HEK293 (cell line): ENCODE measurements around the gene BET1L.

Experiments
- CTCF ChIA-PET: fragments of 350-600 bp; formaldehyde crosslinking; extraction: SDS; loops from one replicate; lab custom pipeline; 2021; ENCODE audit warnings: antibody characterized with exemption; lab: Yijun Ruan, JAX
- POLR2A ChIA-PET: fragments of 300-600 bp; formaldehyde crosslinking; extraction: SDS; loops from one replicate; lab custom pipeline; 2020; ENCODE audit warnings: antibody characterized with exemption, inconsistent platforms; lab: Yijun Ruan, JAX
- H3K27ac ChIP-seq: fragments of 200-500 bp; sonication (Bioruptor generic); 2 replicates; pipeline ENCODE4 v1.5.1; 2014; ENCODE audit warnings: low read depth, low read length, control low read depth, inconsistent platforms; ENCODE audit errors: extremely low read depth
- H3K36me3 ChIP-seq, 2 experiments: fragments of 200-500 bp in 1 of 2; sonication (Bioruptor generic) in 1 of 2; 1 replicate in 1 of 2; 2 replicates in 1 of 2; pipeline ENCODE4 v1.5.1; 2014 to 2017; ENCODE audit warnings: inconsistent platforms in 2 of 2, low read length in 2 of 2; ENCODE audit not compliant: control insufficient read depth in 2 of 2, insufficient read depth in 1 of 2
- H3K4me1 ChIP-seq: fragments of 200-500 bp; sonication (Bioruptor generic); 2 replicates; pipeline ENCODE4 v1.5.1; 2014; ENCODE audit warnings: mild to moderate bottlenecking, low read length, inconsistent platforms; ENCODE audit not compliant: control insufficient read depth, insufficient read depth
- H3K4me3 ChIP-seq: 2 replicates; pipeline ENCODE4 v1.5.1; 2011; ENCODE audit warnings: low read depth, mild to moderate bottlenecking, control low read depth, low read length, moderate library complexity
- H3K9me3 ChIP-seq: fragments of 200-500 bp; sonication (Bioruptor generic); 2 replicates; pipeline ENCODE4 v1.5.1; 2014; ENCODE audit warnings: low read depth, low read length, inconsistent platforms; ENCODE audit not compliant: control insufficient read depth, insufficient read depth
- IKZF3 ChIP-seq: fragments of 450-650 bp; IDR thresholded peaks from 2 replicates; pipeline ENCODE4 v1.5.0; 2018; ENCODE audit warnings: missing biosample characterization, mild to moderate bottlenecking, missing genetic modification characterization, moderate library complexity
- PRDM2 ChIP-seq: fragments of 450-650 bp; formaldehyde crosslinking; IDR thresholded peaks from 2 replicates; pipeline ENCODE4 v1.5.1; 2016; ENCODE audit warnings: missing biosample characterization, missing genetic modification characterization, borderline replicate concordance
- YY2 ChIP-seq: fragments of 450-650 bp; formaldehyde crosslinking; IDR thresholded peaks from 2 replicates; pipeline ENCODE4 v1.5.1; 2016; ENCODE audit warnings: missing biosample characterization, missing genetic modification characterization
- ZBTB17 ChIP-seq: fragments of 450-650 bp; formaldehyde crosslinking; IDR thresholded peaks from 2 replicates; pipeline ENCODE4 v1.5.1; 2016; ENCODE audit warnings: missing biosample characterization, missing genetic modification characterization
- ZFP3 ChIP-seq: fragments of 450-650 bp; formaldehyde crosslinking; IDR thresholded peaks from 2 replicates; pipeline ENCODE4 v1.5.1; 2016; ENCODE audit warnings: low read depth, missing biosample characterization, missing genetic modification characterization
- ZNF112 ChIP-seq: fragments of 450-650 bp; formaldehyde crosslinking; IDR thresholded peaks from 2 replicates; pipeline ENCODE4 v1.5.0; 2017; ENCODE audit warnings: missing biosample characterization, missing genetic modification characterization
- ZNF157 ChIP-seq: fragments of 450-650 bp; formaldehyde crosslinking; IDR thresholded peaks from 2 replicates; pipeline ENCODE4 v1.5.1; 2016; ENCODE audit warnings: missing biosample characterization, missing genetic modification characterization
- ZNF184 ChIP-seq: fragments of 450-650 bp; IDR thresholded peaks from 2 replicates; pipeline ENCODE4 v1.5.1; 2018; ENCODE audit warnings: missing biosample characterization, mild to moderate bottlenecking, missing genetic modification characterization
- ZNF274 ChIP-seq, 2 experiments: fragments of 200-500 bp in 1 of 2; fragments of 450-650 bp in 1 of 2; sonication (Bioruptor generic) in 1 of 2; formaldehyde crosslinking in 1 of 2; IDR thresholded peaks; 2 replicates each; pipeline versions ENCODE4 v1.5.1 to v1.6.1; 2014 to 2016; ENCODE audit warnings: borderline replicate concordance in 1 of 2, inconsistent platforms in 1 of 2, low read length in 1 of 2, missing biosample characterization in 1 of 2, missing genetic modification characterization in 1 of 2
- ZNF354C ChIP-seq: fragments of 450-650 bp; formaldehyde crosslinking; IDR thresholded peaks from 2 replicates; pipeline ENCODE4 v1.5.1; 2016; ENCODE audit warnings: missing biosample characterization, missing genetic modification characterization, low read depth, borderline replicate concordance
- ZNF366 ChIP-seq: fragments of 450-650 bp; formaldehyde crosslinking; conservative IDR thresholded peaks from 2 replicates; pipeline ENCODE4 v1.5.1; 2016; ENCODE audit warnings: missing biosample characterization, missing genetic modification characterization
- ZNF707 ChIP-seq: fragments of 450-650 bp; formaldehyde crosslinking; IDR thresholded peaks from 2 replicates; pipeline ENCODE4 v1.5.1; 2016; ENCODE audit warnings: missing biosample characterization, missing genetic modification characterization
- ZNF777 ChIP-seq: fragments of 450-650 bp; formaldehyde crosslinking; IDR thresholded peaks from 2 replicates; pipeline ENCODE4 v1.5.1; 2017; ENCODE audit warnings: missing biosample characterization, missing genetic modification characterization, borderline replicate concordance
- TF ChIP-seq, protein P1 (sequence below): fragments of 450-650 bp; formaldehyde crosslinking; IDR thresholded peaks from 2 replicates; pipeline ENCODE4 v1.5.1; 2016; ENCODE audit warnings: missing biosample characterization, missing genetic modification characterization
- TF ChIP-seq, protein P2 (sequence below): fragments of 450-650 bp; formaldehyde crosslinking; IDR thresholded peaks from 2 replicates; pipeline ENCODE4 v1.5.1; 2017; ENCODE audit warnings: missing biosample characterization, missing genetic modification characterization

Gene BET1L

GRCh38 chr11:207208-207862 lies at the start of gene BET1L, which contains the start of gene RIC8A (continued):
- no peak for TF ChIP-seq PRDM2 (tag by site-specific recombination)
- TF ChIP-seq ZNF184 = no peak
- no peak for TF ChIP-seq ZNF707
- TF ChIP-seq ZNF112 (tag by site-specific recombination) = no peak
- peak; percentile 45; the same call in 1 of the 2 replicates for TF ChIP-seq YY2
- TF ChIP-seq, protein P1, sequence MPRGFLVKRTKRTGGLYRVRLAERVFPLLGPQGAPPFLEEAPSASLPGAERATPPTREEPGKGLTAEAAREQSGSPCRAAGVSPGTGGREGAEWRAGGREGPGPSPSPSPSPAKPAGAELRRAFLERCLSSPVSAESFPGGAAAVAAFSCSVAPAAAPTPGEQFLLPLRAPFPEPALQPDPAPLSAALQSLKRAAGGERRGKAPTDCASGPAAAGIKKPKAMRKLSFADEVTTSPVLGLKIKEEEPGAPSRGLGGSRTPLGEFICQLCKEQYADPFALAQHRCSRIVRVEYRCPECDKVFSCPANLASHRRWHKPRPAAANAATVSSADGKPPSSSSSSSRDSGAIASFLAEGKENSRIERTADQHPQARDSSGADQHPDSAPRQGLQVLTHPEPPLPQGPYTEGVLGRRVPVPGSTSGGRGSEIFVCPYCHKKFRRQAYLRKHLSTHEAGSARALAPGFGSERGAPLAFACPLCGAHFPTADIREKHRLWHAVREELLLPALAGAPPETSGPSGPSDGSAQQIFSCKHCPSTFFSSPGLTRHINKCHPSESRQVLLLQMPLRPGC (tag by site-specific recombination) = no peak
- no peak for TF ChIP-seq ZNF157 (tag by site-specific recombination)
- no peak for TF ChIP-seq ZNF777 (tag by site-specific recombination)
- TF ChIP-seq ZNF354C (tag by site-specific recombination) = no peak
- no peak for TF ChIP-seq IKZF3 (tag by site-specific recombination)
- no peak for TF ChIP-seq ZFP3 (tag by site-specific recombination)
- TF ChIP-seq ZNF274 (IDR thresholded peaks at IDR 0.05; ENCODE audit: low read length) = no peak
- TF ChIP-seq ZNF274 (tag by site-specific recombination; IDR thresholded peaks at IDR 0.05; ENCODE audit: borderline replicate concordance) = no peak
- TF ChIP-seq, all 188 proteins: peak for 26

DNA sequence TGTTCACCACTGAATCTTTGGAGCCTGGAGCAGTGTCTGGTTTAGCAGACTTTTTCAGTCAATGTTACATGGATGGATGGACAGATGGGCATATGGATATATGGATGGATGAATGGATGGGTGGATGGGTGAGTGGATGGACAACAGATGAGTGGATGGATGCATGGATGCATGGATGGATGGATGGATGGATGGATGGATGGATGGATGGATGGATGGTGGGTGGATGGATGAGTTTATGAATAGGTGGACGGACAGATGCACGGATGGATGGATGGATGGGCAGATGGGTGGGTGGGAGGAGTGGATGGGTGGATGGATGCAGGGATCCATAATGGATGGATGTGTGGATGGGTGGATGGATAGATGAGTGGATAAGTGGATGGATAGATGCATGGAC lies 48.6 kb upstream of the BET1L start:
- no peaks in the 10 kb centered on the region for H3K9me3 ChIP-seq
- no peaks in the 10 kb centered on the region for H3K4me1 ChIP-seq
- H3K4me3 ChIP-seq = no peak overlapping the region
- CTCF ChIA-PET = interaction anchor here (0.9 kb wide), 1 partner anchor 12 kb away, joined by 3 read pairs; no protein-coding TSS in a partner anchor
- no peak overlapping the region for H3K27ac ChIP-seq
- TF ChIP-seq, protein P2, sequence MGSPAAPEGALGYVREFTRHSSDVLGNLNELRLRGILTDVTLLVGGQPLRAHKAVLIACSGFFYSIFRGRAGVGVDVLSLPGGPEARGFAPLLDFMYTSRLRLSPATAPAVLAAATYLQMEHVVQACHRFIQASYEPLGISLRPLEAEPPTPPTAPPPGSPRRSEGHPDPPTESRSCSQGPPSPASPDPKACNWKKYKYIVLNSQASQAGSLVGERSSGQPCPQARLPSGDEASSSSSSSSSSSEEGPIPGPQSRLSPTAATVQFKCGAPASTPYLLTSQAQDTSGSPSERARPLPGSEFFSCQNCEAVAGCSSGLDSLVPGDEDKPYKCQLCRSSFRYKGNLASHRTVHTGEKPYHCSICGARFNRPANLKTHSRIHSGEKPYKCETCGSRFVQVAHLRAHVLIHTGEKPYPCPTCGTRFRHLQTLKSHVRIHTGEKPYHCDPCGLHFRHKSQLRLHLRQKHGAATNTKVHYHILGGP (tag by site-specific recombination) = no peak
- TF ChIP-seq ZNF366 = peak; percentile 97
- TF ChIP-seq ZBTB17 (tag by site-specific recombination) = peak; percentile 93
- POLR2A ChIA-PET = no interaction called here
- H3K36me3 ChIP-seq = peaks cover 0 to 32% of the 10 kb centered on the region in 2 experiments; a peak in 1 of 3 replicates
